MM.1S (cell line): ENCODE measurements around the gene BDKRB1.

ENCODE experiments used
- EZH2 ChIP-seq: fragments of 300-600 bp; sonication (generic); optimal IDR thresholded peaks from 2 replicates; pipeline ENCODE3; 2017; ENCODE audit warnings: low read depth, mild to moderate bottlenecking, antibody characterized with exemption, low read length, mixed read lengths
- EZH2phosphoT487 ChIP-seq: fragments of 300-600 bp; sonication (generic); IDR thresholded peaks from 2 replicates; pipeline ENCODE4 v1.6.1; 2018; ENCODE audit warnings: antibody characterized with exemption, low read length
- TF ChIP-seq, protein P1 (sequence below): fragments of 300-600 bp; sonication (generic); IDR thresholded peaks from 2 replicates; pipeline ENCODE4 v1.5.1; 2016; ENCODE audit warnings: antibody characterized with exemption, low read length, mixed read lengths

DNA sequence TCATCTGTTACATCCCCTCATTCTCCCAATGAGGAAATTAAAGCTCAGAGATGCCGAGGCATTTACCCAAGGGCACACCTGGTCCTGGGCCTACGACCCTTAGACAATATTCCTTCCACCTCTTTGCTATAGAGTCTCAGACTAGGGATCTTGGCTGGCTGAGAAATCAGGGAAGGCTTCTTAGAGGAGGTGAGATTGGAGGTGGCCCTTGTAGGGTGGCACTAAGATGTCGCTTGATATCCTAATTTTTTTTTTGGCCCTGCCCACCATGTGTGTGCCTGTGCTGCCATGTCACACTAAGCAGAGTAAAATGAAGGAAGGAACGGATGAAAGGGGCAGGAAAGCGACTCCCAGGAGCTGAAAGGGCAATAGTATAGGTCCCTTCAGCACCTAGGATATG is 30.8 kb upstream of the BDKRB1 start:
- TF ChIP-seq, protein P1, sequence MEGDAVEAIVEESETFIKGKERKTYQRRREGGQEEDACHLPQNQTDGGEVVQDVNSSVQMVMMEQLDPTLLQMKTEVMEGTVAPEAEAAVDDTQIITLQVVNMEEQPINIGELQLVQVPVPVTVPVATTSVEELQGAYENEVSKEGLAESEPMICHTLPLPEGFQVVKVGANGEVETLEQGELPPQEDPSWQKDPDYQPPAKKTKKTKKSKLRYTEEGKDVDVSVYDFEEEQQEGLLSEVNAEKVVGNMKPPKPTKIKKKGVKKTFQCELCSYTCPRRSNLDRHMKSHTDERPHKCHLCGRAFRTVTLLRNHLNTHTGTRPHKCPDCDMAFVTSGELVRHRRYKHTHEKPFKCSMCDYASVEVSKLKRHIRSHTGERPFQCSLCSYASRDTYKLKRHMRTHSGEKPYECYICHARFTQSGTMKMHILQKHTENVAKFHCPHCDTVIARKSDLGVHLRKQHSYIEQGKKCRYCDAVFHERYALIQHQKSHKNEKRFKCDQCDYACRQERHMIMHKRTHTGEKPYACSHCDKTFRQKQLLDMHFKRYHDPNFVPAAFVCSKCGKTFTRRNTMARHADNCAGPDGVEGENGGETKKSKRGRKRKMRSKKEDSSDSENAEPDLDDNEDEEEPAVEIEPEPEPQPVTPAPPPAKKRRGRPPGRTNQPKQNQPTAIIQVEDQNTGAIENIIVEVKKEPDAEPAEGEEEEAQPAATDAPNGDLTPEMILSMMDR = no peak
- TF ChIP-seq EZH2 (no peak), EZH2phosphoT487 (no peak)
